ENCODE measurements around the gene CCNE1.
"Not testable (repeated sequence)": the region's sequence is repeated elsewhere in the genome, so short reads cannot be mapped to it uniquely, and the experiment has no call there.

Gene CCNE1

DNA sequence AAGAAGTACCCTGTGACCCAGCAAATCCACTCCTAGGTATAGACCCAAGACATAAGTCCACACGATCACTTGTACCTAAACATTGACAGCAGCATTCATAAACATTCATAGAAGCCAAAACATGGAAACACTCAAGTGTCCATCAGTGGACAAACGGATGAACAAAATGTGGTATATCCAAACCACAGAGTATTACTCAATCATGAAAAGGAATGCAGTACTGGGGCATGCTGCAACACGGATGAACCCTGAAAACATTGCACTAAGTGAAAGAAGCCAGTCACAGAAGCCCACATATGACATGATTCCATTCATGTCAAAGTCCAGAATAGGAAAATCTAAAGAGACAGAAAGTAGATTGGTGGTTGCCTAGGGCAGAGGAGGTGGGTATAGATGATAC lies 22.8 kb upstream of the CCNE1 start:
- no peak for FAIRE-seq

DNA sequence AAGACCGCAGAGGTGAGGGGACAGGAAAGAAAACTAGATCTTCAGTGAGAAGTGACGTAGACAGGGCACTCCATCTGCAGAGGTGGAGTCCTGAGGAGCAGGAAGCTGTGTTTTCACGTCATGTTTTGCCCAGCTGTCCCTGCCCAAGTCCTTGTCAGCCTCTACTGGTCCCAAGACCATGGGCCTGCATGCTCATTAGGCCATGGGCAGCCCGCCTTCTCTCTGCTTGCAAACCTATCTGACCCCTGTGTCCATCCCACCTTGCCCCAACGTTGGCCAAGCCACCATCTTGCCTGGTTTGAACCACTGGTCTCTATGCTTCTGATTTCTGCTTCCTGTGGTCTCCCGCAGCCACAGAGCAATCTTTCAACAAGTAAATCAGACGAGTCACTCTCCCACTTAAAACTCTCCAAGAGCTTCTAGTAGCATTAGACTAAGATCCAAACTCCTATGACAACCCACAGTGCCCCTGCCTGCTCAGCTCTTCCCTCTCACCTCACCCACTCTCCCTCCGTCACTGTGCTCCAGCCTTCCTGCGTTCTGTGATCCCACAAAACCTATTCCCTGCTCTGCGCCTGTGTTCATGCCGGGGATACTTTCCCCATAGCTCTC lies 18.6 kb upstream of the CCNE1 start:
- FAIRE-seq = no peak

DNA sequence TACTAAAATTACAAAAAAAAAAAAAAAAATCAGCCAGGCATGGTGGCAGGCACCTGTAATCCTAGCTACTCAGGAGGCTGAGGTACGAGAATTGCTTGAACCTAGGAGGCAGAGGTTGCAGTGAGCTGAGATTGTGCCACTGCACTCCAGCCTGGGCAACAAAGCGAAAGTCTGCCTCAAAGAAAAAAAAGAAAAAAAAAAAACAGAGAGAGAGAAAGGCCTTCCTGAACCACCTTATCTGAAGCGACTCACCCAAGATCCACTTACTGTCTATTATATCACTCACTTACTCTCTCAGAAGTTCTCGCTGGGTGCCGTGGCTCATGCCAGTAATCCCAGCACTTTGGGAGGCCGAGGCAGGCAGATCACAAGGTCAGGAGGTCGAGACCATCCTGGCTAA lies 17.3 kb upstream of the CCNE1 start:
- FAIRE-seq = not testable (repeated sequence)

DNA sequence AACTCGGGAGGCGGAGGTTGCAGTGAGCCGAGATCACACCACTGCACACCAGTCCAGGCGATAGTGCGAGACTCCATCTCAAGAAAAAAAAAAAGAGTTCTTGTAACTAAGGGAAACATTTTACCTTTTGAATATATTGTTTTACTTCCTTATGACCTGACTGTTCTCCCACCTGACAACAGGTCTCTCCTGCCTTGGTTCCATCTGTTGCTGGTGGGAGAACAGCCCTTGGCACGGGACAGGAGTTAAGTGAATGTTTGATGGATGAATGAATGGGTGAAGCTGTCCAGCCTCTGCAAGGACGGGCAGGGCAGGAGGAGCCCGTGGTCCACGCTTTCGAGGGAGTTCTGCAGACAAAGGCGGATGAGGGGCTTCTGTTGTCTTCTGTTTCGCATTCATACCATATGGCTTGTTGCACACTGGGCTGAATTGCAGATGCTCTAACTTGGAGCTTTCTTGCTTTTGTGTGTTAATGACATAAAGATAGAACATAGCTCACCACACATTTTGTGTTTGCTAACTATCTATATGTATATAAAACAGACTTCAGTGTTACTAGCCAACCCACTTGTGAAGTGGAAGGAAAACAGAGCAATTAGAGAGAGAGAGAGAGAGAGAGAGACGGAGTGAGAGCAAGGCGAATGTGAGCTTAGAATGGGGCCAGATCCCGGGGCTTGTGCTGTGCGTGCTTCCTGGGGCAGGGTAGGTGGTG lies 16.2 kb upstream of the CCNE1 start:
- FAIRE-seq = no peak

DNA sequence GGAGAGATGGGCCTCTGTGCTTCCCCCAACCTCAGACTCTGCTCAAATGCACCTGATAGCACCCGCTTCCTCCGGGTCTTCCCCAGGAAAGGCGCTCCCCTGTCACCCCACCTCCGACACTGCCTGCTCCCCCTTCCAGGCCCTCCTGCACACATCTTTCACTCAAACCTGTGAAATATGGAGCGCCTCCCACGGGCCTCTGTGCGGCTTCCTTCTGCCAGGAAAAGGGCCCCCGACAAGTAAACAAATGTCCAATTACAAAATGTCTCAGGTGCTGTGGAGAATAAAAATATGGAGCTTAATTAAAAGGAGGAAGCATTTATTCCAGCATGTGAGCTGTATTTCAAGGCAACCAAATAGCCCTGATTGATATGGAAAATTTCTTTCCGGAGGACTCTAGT lies 15.6 kb upstream of the CCNE1 start:
- no peak for FAIRE-seq

DNA sequence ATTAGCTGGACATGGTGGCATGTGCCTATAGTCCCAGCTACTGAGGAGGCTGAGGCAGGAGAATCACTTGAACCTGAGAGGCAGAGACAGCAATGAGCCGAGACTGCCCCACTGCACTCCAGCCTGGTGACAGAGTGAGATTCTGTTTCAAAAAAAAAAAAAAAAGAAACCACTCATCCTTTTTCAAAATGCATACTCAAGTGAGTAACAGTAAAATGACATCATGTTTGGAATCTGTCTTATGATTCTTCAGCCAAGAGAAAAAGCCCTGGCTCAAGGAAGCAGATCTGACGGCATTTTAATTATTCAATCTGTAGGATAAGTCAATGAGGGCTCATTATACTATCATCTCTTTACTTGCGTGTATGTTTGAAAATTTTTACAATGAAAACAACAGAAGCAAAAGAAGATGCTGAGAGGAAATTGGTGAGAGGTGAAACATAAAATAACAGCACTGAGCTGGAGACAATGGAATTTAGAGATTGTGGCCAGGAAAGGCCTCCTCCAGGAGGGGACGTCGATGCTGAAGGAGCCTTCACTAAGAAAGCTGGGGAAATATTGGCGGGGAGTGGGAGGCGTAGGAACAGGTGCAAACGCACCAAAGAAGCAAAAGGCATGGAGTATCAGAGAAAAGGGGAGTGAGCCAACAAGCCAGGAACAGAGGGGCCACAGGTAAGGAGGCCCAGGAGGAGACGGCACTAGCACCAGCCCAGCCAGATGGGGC lies 12.9 kb upstream of the CCNE1 start:
- no peak for FAIRE-seq

DNA sequence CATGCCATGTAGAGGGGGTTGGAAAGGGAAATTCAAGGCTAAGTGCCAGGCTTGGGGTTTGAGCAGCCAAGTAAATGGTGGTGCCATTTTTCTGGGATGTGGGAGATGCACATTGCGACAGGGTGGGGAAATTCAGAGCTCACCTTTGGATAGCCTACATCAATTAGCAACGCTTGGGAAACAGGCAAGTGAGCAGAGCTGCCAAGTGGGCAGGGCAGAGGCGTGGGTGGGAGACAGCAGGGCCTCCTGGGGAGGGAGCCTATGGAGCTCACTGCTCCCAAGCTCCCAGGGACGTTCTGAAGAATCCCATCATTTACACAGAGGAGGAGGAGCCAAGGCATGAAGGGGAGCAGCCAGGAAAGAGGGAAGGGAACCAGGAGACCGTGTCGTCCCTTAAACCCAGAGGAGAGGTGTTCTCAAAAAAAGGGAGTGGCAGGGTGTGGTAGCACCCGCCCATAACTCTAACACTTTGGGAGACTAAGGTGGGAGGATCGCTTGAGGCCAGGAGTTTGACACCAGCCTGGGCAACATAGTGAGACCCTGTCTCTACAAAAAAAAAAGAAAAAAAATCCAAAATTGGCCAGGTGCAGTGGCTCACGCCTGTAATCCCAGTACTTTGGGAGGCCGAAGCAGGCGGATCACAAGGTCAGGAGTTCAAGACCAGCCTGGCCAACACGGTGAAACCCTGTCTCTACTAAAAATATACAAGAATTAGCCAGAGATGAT lies 11.5 kb upstream of the CCNE1 start:
- no peak for FAIRE-seq

DNA sequence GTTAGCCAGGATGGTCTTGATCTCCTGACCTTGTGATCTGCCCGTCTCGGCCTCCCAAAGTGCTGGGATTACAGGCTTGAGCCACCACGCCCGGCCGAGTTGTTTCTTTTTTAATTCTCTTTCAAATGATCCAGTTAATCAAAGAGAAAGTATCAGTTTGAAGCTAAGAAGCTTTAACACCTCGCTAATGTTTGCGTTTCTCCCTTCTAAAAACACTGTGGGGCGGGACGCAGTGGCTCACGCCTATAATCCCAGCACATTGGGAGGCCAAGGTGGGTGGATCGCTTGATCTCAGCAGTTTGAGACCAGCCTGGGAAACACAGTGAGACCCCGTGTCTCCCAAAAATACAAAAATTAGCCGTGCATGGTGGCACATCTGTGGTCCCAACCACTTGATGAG lies 7.8 kb upstream of the CCNE1 start:
- not testable (repeated sequence) for FAIRE-seq

DNA sequence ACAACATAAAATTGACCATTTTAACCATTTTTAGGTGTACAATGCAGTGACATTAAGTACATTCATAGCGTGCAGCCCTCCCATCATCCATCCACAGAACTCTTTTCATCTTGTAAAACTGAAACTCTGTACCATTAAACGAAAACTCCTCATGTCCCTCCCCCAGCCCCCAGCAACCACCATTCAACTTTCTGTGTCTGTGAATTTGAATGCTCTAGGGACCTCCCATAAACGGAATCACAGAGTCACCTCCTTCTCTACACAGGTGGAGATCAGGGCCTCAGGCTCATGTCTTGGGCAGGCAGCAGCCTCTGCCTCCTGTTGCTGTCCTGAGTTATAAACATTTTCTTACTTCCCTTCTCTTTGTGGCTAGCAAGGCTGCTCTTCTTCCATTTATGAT lies 7.3 kb upstream of the CCNE1 start:
- no peak for FAIRE-seq

DNA sequence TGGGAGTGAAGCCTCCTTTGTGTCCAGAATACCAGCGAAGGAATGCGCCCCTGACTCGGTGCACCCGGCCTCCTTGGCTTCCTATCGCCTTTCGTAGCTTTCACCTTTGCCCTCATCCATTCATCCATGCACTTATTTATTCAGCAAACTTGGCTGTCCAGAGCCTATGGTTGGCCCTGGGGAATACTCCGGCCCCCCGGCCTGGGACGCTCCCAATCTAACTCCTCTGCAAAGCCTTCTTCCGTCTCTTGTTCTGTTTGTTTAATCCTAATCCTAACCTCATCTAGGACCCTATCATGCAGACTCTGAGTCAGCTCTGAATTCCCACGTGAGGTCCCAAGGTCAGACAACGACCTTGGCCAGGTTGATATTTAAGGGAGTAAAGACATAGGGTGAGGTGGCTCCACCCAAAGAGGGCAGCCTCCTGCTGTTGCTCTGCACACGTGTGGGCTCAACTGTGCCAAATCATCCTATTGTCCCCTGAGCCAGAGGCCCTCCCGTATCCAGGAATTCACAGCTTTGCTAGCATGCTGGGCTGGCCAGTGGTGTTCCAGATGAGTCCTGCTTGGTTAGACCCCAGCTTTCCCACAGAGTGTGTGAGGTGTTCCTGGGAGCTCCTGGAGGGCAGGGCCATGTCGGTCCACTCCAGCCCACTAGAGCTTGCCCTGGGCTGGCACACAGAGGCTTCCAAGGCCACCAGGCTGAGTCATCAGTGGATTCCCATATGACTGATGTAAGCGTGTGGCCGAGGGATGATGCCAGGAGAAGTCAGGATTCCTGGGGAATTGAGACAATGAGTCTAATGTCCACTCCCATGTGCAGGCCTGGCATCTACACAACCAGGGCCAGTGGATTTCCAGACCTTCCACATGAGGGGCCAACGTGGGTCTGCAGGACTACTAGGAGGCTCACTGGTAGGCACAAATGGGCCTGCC lies 6.5 kb upstream of the CCNE1 start:
- FAIRE-seq = no peak

DNA sequence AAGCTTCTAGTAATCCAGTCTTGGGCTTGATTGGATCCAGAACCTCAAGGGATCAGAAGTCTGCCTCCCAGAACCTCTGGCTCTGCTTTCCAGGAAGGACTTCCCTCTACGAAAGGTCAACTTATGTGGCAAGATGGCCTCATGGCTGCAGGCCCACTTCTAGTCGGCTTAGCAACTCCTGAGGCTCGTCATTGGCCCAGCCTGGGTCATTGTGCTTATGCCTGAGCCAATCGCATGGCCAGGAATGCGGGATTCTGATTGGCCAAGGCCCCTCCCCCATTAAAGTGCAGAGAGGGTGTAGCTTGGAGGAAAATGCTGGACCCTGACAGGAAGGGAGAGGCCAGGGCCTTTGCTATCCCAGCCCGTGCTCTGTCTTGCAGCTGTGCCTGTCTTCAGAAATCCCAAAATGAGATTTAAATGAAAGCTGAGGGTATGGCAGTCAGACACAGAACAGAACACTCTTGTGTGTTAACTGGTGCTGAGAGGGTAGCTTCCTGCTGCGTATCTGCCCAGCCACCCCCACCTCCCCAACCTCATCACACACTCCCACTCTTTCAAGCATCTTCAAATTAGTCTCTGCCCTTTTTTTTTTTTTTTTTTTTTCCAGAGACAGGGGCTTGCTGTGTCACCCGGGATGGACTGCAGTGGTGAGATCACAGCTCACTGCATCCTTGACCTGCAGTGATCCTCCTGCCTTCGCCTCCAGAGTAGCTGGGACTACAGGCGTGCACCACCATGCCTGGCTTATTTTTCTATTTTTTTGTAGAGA lies 5.5 kb upstream of the CCNE1 start:
- FAIRE-seq = no peak

DNA sequence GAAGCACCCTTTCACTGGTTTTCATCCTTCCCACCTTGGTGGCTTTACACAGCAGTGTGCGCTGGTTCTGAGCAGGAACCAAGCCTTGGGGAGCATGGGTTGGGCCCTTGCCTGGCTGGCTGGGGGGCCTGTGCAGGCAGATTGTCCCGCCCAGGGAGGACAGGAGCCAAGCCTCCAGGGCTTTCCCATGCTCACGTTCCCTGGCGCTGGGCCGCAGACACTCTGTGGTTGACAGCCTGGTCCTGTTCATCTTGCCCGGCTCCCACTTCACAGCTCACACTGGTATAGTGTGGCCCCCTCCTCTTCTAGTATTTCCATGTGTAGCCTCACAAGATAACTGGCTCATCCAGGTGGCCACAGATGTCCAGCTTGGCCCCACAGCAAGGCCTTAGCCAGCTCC lies 4.6 kb upstream of the CCNE1 start:
- FAIRE-seq = no peak

DNA sequence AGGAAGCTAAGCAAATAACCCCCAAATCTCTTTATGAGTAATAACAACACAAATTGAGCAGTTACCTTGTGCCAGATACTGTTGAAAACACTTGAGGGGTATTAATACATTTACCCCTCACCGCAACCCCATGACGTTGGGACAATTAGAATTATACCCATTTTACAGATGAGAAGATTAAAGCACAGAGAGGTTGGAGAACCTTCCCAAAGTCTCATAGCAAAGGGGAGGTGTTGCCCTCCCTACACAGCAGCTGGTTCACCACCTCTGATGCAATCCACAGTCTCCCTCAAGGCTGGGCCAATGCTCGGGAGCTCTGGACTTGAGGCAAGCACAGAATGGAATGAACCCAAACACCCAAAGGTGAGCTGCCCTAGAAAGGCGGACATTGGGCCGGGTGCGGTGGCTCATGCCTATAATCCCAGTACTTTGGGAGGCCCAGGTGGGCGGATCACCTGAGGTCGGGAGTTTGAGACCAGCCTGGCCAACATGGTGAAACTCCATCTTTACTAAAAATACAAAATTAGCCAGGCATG lies 3.9 kb upstream of the CCNE1 start:
- no peak for FAIRE-seq

DNA sequence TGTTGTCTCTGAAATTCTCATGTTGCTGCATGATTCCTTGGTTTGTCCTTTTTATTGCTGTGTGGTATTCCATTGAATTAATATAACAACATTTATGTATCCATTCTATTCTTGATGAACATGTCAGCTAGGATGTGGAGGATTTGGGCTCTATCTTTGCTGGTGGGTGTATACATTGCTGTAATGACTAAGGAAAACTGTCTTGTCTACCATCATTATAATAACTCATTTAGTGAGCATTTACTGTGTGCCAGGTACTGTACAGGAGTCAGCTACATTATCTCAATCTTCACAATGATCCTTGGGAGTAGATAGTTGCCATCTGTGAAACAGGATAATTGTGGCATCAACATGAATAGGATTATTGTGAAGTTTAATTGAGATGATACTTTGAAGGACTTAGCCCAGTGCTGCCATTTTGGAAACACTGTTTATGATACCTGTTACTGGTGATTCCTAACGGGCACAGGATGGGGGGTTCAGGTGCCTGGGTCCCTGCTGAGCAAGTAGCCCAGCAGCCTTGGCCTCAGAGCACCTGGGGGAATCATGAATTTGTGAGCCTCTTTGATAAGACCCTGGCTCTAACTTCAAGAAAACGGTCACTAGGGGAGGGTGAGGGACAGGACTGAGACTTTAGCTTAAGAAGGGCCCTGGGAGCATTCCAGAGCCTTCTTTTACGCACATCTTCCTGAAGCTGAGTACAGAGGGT lies 1.8 kb upstream of the CCNE1 start:
- no peak for FAIRE-seq

DNA sequence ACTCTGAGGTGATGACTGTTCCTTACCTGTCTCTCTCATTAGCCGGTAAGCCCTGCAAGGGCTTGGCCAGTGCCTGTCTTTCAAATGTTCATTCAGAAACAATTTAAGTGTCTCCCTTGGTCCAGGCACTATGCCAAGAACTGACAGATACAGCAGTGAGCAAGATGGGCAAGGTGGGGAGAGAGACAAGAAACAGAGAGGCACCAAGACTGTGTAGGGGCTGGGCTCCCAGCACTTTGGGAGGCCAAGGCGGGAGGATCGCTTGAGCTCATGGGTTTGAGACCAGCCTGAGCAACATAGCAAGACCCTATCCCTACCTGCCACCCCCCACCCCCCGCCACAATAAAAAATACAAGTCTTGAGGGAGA lies 1.3 kb upstream of the CCNE1 start:
- no peak for FAIRE-seq

DNA sequence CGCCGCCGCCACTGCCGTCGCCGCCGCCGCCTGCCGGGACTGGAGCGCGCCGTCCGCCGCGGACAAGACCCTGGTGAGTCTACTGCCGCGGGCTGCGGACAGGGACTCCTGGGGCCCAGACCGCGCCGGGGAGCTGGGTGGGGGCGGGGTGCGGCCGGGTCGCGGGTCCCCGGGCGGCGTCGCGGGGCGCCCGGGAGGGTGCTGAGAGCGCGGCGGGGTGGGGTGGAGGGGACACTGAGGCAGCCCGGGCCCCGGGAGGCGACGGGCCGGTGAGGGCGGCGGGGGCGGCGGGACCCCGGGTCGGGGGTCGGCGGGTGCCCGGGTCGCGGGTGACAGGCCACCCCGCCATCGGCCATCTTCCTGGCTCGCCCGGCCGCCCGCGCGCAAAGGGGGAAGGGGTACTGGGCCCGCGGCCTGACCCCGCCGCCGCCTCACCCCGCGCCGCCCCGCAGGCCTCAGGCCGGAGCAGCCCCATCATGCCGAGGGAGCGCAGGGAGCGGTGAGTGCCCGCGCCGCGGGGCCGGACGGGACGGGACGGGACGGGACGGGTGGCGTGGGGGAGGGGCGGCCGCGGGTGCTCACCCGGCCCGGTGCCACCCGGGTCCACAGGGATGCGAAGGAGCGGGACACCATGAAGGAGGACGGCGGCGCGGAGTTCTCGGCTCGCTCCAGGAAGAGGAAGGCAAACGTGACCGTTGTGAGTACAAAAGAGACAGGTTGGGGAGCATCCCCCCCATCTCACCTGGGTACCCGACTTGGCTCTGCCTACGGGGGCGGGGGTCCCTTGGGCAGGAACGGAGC lies 489 bp downstream of the CCNE1 start:
- FAIRE-seq = no peak

DNA sequence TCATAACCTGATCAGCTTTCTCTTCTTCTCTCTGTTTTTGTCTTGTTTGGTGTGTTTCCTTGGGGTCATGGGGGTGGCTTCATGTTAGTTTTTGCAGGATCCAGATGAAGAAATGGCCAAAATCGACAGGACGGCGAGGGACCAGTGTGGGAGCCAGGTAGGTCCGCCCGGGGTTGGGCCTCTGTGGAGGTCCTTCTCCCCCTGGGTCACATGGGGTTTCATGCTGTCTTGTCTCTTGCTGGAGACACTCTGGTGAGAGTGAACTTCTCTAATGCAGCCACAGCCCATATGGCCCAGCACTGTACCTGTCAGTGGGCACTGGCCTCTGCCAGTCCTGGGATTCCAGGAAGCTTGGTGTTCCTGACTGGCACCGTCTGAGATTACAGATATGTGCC lies 1.1 kb downstream of the CCNE1 start:
- no peak for FAIRE-seq

DNA sequence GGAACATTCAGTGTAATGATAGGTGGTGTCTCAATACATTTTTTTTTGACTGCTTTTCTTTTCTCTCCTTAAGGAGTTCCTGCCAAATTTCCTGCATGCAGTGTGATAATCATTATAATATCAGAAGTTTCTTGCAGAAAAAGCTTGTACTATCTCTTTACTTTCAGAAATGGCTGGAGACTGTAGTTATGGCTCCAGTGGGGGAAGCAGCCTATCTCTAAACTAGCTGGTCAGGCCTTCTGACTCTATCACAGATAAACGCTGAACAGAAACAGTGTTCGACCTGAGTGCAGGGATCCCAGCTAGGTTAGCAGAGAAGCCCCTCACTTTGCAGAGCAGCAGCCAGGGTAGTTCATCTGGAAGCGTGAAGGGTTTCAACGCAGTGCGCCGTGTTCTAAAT lies 1.9 kb downstream of the CCNE1 start:
- FAIRE-seq = no peak

DNA sequence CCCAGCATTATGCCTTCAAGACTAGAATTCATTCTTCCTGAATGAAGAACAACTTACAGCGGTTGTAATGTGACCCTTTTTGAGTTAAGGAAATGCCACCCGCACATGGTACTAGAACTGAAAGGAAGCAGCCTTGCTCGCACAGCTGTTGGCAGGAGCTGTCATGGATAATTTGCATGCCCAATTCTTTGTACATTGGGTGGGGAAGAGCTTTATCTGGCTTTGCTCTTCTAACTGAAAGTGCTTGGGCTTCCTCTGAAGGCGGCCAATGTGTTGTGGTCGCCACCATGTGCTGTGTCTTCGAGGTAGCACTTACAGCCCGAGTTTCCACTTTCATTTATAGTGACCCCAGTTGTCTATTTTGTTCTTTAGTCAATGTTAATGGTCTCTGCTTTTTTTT lies 3.4 kb downstream of the CCNE1 start:
- no peak for FAIRE-seq

DNA sequence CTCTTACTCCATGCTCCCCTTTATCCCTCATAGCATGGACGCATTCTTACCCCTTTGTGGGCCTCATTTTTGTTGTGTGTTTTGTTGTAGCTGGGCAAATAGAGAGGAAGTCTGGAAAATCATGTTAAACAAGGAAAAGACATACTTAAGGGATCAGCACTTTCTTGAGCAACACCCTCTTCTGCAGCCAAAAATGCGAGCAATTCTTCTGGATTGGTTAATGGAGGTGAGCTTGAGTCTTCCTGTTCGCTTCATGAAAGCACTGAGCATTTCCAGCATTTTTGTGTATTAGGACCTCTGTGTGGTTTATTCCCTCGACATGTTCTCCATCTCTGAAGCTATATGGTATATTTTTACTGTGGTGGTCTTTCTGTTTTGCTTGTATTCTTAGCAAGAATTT lies 5.5 kb downstream of the CCNE1 start:
- FAIRE-seq = no peak

Measured in islet of Langerhans (tissue), 1 donor.